Astrocyte of the spinal cord (primary cell): ENCODE data around the gene ERFL.
A peak's percentile ranks its signal among the peaks of the same experiment; 100 is the strongest.

Source experiments
- DNase-seq: peaks from one replicate; pipeline ENCODE4 v3.0.0; 2011; ENCODE audit warnings: low read depth, low spot score
- H3K4me3 ChIP-seq: 2 replicates; pipeline ENCODE4 v1.5.1; 2011; ENCODE audit warnings: low read depth, mild to moderate bottlenecking, low read length, moderate library complexity
- CTCF ChIP-seq: IDR thresholded peaks from 2 replicates; pipeline ENCODE4 v1.5.1; 2012; ENCODE audit warnings: low read depth, mild to moderate bottlenecking, low read length, inconsistent platforms
- in situ Hi-C: cut with HindIII; loops from 2 replicates; pipeline ENCODE4 v1.10.0; 2017; ENCODE audit warnings: low sequenced_read_pairs

Gene ERFL

GRCh38 chr19:41896581-41896942 lies 31.7 kb downstream of the ERFL start:
- in situ Hi-C loops: no loop called here
- TF ChIP-seq CTCF: no peak
- DNase-seq: no peak
- no peak overlapping the region for H3K4me3 ChIP-seq

DNA sequence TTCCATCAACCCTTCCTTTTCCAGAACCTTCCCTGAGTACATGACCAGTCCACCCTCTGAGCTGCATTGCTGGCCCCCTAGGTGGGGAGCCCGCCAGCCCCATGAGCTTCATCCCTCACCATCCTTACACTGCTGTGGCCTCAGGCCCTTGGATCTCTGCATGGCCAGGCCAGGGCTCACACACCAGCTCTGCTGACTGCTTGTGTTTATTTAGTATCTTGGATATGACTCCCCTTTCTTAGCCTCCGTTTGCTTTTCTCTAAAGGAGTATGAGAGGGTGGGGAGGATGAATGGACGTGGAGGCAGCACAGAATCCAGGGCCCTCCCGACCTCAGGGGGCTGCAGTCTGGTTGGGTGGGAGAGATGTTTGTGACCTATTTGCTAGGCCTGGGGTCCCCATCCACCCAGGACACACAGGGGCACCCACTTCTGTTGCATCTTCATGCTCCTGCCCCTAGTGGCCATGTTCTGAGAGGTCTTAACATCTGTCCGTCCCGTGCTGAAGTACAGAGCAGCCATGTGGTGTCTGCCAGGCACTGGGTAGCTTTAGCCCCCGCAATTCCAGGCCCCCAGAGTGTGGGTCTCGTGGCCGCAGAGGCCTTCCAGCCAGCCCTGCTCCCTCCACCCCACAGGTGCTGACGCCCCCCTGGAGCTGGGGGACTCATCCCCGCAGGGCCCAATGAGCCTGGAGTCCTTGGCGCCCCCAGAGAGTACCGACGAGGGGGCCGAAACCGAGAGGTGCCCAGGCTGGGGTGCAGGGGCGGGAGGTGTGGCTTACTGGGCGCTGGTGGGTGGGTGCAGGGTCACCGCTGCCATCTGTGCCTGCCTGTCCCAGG lies 32.3 kb downstream of the ERFL start:
- H3K4me3 ChIP-seq: no peak overlapping the region
- TF ChIP-seq CTCF: peak; percentile 38
- in situ Hi-C loops: no loop called here
- DNase-seq: no peak

GRCh38 chr19:41894350-41894749 lies 33.9 kb downstream of the ERFL start:
- in situ Hi-C loops: no loop called here
- no peak for DNase-seq
- TF ChIP-seq CTCF: no peak
- no peak overlapping the region for H3K4me3 ChIP-seq

DNA sequence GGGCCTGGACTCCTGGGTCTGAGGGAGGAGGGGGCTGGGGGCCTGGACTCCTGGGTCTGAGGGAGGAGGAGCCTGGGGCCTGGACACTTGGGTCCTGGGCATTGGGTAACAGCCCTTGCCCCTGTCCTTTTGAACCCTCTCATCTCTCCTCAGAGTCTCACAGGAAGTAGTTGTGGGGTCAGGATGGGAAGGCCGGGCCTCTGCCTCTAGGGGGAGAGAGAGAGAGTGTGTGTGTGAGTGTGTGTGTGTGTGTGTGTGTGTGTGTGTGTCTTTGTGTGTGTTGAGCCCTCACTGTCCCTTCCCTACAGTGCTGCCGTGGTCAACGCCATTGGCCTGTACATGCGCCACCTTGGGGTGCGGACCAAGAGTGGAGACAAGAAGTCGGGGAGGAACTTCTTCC lies 34.4 kb downstream of the ERFL start:
- in situ Hi-C loops: no loop called here
- peak; percentile 16 for TF ChIP-seq CTCF
- H3K4me3 ChIP-seq: no peak overlapping the region
- no peak for DNase-seq

DNA sequence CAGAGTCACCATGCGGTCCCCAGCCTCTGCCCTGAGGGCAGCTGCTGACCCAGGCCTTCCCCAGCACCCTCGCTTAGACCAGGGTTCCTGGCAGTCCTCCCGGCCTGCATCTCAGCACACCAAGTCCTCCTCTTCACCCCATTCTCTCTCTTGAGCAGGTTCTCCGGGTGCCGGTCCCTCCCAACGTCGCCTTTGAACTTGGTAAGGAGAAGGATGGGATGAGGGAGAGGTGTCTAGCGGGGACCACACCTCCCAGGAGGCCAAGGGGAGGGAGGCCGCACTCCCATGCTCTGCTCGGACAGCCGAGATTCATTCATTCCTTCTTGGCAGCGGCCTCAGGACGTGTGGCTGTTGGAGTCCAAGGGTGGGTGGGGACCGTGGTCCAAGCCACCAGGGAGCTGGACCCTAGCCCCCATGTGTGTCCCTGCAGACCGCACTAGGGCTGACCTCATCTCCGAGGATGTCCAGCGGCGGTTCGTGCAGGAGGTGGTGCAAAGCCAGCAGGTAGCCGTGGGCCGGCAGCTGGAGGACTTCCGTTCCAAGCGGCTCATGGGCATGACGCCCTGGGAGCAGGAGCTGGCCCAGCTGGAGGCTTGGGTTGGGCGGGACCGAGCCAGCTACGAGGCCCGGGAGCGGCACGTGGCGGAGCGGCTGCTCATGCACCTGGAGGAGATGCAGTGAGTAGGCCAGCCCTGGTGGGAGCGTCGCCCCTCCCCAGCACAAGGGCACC lies 35.9 kb downstream of the ERFL start:
- in situ Hi-C loops: no loop called here
- no peak for DNase-seq
- TF ChIP-seq CTCF: no peak
- no peak overlapping the region for H3K4me3 ChIP-seq

GRCh38 chr19:41890936-41891335 lies 37.3 kb downstream of the ERFL start:
- in situ Hi-C loops: no loop called here
- TF ChIP-seq CTCF: no peak
- no peak overlapping the region for H3K4me3 ChIP-seq
- no peak for DNase-seq
